ENCODE measurements around the gene CLSTN2. TPM values are rescaled to one million over a fixed set of nuclear protein-coding genes. Genes with fewer than 3 reads are reported as not detected.

CLSTN2 gene
- total and polyA plus RNA-seq, 2 of the 4 experiments (the other 2 are of a cell fraction): under 0.01 to 0.07 TPM

DNA sequence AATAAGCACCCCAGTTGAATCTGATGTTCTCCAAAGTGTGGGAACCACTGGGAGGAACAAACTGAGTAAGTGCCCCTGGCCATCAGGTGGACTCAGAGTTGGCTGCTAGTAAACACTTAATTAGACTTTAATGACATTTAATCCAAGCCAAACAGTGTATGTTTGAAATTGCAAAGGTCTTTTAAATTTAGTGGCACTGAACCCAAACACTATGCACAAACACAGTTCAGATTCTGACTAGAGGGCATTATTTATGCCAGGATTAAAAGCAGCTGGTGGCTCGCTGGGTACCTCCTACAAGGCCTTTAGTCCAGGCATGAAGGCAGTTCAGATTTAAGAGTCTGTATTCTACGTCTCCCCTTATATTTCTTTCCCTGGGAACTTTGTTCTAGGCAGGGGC, 264.8 kb downstream of the CLSTN2 start:
- ATAC-seq (ENCODE audit: low read depth) (no peak), DNase-seq (no peak)
- TF ChIP-seq BHLHE40 (IDR thresholded peaks at IDR 0.05; ENCODE audit: low read depth, low read length) (no peak), CEBPB (IDR thresholded peaks at IDR 0.05; ENCODE audit: low read depth, low read length) (no peak), MAFK (IDR thresholded peaks at IDR 0.05; ENCODE audit: low read depth, low read length) (no peak), MXI1 (IDR thresholded peaks at IDR 0.05; ENCODE audit: borderline replicate concordance, low read depth, low read length) (no peak), RFX5 (IDR thresholded peaks at IDR 0.05; ENCODE audit: low read depth, low read length) (no peak), MAZ (IDR thresholded peaks at IDR 0.05; ENCODE audit: borderline replicate concordance, low read depth, low read length) (no peak), POLR2A (IDR thresholded peaks at IDR 0.05; ENCODE audit: low read depth, low read length) (no peak), SMC3 (IDR thresholded peaks at IDR 0.05; ENCODE audit: low read depth, low read length) (no peak), RCOR1 (IDR thresholded peaks at IDR 0.05; ENCODE audit: insufficient replicate concordance, low read length) (no peak), CHD1 (IDR thresholded peaks at IDR 0.05; ENCODE audit: low read depth, low read length) (no peak), RAD21 (IDR thresholded peaks at IDR 0.05; ENCODE audit: low read length) (no peak)
- TF ChIP-seq, protein P1, sequence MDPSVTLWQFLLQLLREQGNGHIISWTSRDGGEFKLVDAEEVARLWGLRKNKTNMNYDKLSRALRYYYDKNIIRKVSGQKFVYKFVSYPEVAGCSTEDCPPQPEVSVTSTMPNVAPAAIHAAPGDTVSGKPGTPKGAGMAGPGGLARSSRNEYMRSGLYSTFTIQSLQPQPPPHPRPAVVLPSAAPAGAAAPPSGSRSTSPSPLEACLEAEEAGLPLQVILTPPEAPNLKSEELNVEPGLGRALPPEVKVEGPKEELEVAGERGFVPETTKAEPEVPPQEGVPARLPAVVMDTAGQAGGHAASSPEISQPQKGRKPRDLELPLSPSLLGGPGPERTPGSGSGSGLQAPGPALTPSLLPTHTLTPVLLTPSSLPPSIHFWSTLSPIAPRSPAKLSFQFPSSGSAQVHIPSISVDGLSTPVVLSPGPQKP (IDR thresholded peaks at IDR 0.05; ENCODE audit: borderline replicate concordance, low read depth, low read length): no peak
- TF ChIP-seq, protein P2, sequence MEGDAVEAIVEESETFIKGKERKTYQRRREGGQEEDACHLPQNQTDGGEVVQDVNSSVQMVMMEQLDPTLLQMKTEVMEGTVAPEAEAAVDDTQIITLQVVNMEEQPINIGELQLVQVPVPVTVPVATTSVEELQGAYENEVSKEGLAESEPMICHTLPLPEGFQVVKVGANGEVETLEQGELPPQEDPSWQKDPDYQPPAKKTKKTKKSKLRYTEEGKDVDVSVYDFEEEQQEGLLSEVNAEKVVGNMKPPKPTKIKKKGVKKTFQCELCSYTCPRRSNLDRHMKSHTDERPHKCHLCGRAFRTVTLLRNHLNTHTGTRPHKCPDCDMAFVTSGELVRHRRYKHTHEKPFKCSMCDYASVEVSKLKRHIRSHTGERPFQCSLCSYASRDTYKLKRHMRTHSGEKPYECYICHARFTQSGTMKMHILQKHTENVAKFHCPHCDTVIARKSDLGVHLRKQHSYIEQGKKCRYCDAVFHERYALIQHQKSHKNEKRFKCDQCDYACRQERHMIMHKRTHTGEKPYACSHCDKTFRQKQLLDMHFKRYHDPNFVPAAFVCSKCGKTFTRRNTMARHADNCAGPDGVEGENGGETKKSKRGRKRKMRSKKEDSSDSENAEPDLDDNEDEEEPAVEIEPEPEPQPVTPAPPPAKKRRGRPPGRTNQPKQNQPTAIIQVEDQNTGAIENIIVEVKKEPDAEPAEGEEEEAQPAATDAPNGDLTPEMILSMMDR (conservative IDR thresholded peaks at IDR 0.05; ENCODE audit: low read depth, low read length): no peak
- no peak overlapping the region for H3K23ac ChIP-seq (ENCODE audit: low read depth, low read length)
- intact Hi-C loops (cut with micrococcal nuclease): no loop called here
- no peak overlapping the region for H2BK5ac ChIP-seq (ENCODE audit: low read depth, low read length, poor library complexity, severe bottlenecking)
- no peaks in the 10 kb centered on the region for H3K4me1 ChIP-seq (ENCODE audit: control insufficient read depth, insufficient read depth, low read length)
- no TSS peak for BruUV-seq (replicated peaks)
- no peak overlapping the region for H3K4me3 ChIP-seq (ENCODE audit: insufficient read depth, low read depth, low read length)
- dilution Hi-C loops (cut with HindIII; ENCODE audit: low sequenced_read_pairs, unreplicated experiment): no loop called here
- H3K79me1 ChIP-seq (ENCODE audit: low read depth in 1 of 2, low read length in 2 of 2): no peaks in the 10 kb centered on the region
- H3K27ac ChIP-seq (ENCODE audit: insufficient read depth, low read length): no peak overlapping the region
- no peak overlapping the region for H3K18ac ChIP-seq (ENCODE audit: low read depth, low read length)
- CTCF ChIA-PET: no interaction called here
- WGBS, 2 experiments (ENCODE audit: extremely low coverage in 2 of 2, insufficient read length in 1 of 2): no CpG with 5 or more reads among the region's 2 CpGs
- H3K4ac ChIP-seq (ENCODE audit: low read depth, low read length): no peak overlapping the region
- H3K4me2 ChIP-seq (ENCODE audit: low read depth, low read length): no peak overlapping the region
- in situ Hi-C loops (cut with MboI; ENCODE audit: low sequenced_read_pairs): no loop called here
- H4K20me1 ChIP-seq (ENCODE audit: insufficient read depth, low read length): no peaks in the 10 kb centered on the region
- H2AK5ac ChIP-seq (ENCODE audit: low read depth, low read length): no peak overlapping the region
- no peaks in the 10 kb centered on the region for H3K27me3 ChIP-seq (ENCODE audit: control insufficient read depth, insufficient read depth, low read length)
- no peak overlapping the region for H2BK15ac ChIP-seq (ENCODE audit: low read depth, low read length)
- H3K36me3 ChIP-seq (ENCODE audit: control insufficient read depth, insufficient read depth, low read length): no peaks in the 10 kb centered on the region
- no peaks in the 10 kb centered on the region for H3K9me1 ChIP-seq (ENCODE audit: insufficient read depth, low read length)
- POLR2A ChIA-PET (ENCODE audit: unreplicated experiment): no interaction called here
- no peak overlapping the region for H3K14ac ChIP-seq (replicated peaks; ENCODE audit: low read depth, low read length)
- H4K5ac ChIP-seq (ENCODE audit: low read depth, low read length): no peak overlapping the region
- H3K9me3 ChIP-seq (ENCODE audit: control insufficient read depth, insufficient read depth, low read length): peaks cover 2% of the 10 kb centered on the region; the same call in 1 of the 2 replicates
- no peak overlapping the region for H4K91ac ChIP-seq (ENCODE audit: insufficient read depth, low read depth, low read length)
- H2AFZ ChIP-seq (replicated peaks; ENCODE audit: low read length, poor library complexity): no peak overlapping the region
- H3K56ac ChIP-seq (ENCODE audit: extremely low read depth, insufficient read depth, low read length): no peak overlapping the region
- H3K9ac ChIP-seq (ENCODE audit: low read depth, low read length): no peak overlapping the region
- H2AK9ac ChIP-seq (replicated peaks; ENCODE audit: low read depth, low read length, poor library complexity): no peak overlapping the region
- no peak overlapping the region for H2BK120ac ChIP-seq (ENCODE audit: low read depth, low read length)
- H2BK20ac ChIP-seq (ENCODE audit: low read depth, low read length): no peak overlapping the region
- H4K8ac ChIP-seq (ENCODE audit: low read depth in 2 of 2, low read length in 2 of 2): no peak overlapping the region

Data from IMR-90 (cell line).